Upper lobe of left lung (tissue), 6 donors: ENCODE data around the gene IFITM10. TPM values are rescaled to one million over a fixed set of nuclear protein-coding genes. Genes with fewer than 3 reads are reported as not detected.

Experiments used
- ATAC-seq, 2 donors: fragments of 200-7000 bp; cut with Tn5 transposase; one replicate each; pipeline ENCODE4 v1.9.1; 2022; ENCODE audit warnings: mild to moderate bottlenecking in 2 of 2, moderate library complexity in 2 of 2; ENCODE audit not compliant: low FRiP score in 2 of 2
- DNase-seq, 2 donors: peaks; one replicate each; pipeline ENCODE4 v3.0.0-alpha.2; 2019 to 2020
- H3K27ac ChIP-seq, 4 donors: fragments of 200-600 bp; sonication (generic); one replicate each; pipeline ENCODE4 v1.5.1; 2016 to 2019
- H3K27me3 ChIP-seq, 4 donors: fragments of 200-600 bp; sonication (generic); one replicate each; pipeline ENCODE4 v1.5.1; 2017 to 2019
- H3K36me3 ChIP-seq, 4 donors: fragments of 200-600 bp; sonication (generic); one replicate each; pipeline ENCODE4 v1.5.1; 2016 to 2019
- H3K4me1 ChIP-seq, 4 donors: fragments of 200-600 bp; sonication (generic); one replicate each; pipeline ENCODE4 v1.5.1; 2018 to 2019
- H3K4me3 ChIP-seq, 4 donors: fragments of 200-600 bp; sonication (generic); one replicate each; pipeline ENCODE4 v1.5.1; 2017 to 2019; ENCODE audit warnings: mild to moderate bottlenecking in 2 of 4, moderate library complexity in 1 of 4
- H3K9me3 ChIP-seq, 4 donors: fragments of 200-600 bp; sonication (generic); one replicate each; pipeline ENCODE4 v1.5.1; 2018 to 2019
- EP300 ChIP-seq, 4 donors: sonication (generic); formaldehyde crosslinking; IDR thresholded peaks; one replicate each; pipeline ENCODE4 v1.5.1; 2017; ENCODE audit warnings: antibody characterized with exemption in 4 of 4, control low read depth in 2 of 4
- POLR2A ChIP-seq, 4 donors: fragments of 450-650 bp; IDR thresholded peaks; one replicate each; pipeline ENCODE4 v1.5.1; 2016 to 2017; ENCODE audit warnings: antibody characterized with exemption in 4 of 4, mild to moderate bottlenecking in 2 of 4
- POLR2AphosphoS5 ChIP-seq, 2 donors: sonication (generic); formaldehyde crosslinking; IDR thresholded peaks; one replicate each; pipeline ENCODE4 v1.5.1; 2017; ENCODE audit warnings: antibody characterized with exemption in 2 of 2
- WGBS, 2 donors: methylation state at CpG; one replicate each; pipeline ENCODE4 v1.1.5; 2017 to 2018; 5-methylcytosine and 5-hydroxymethylcytosine counted together
- total RNA-seq, 6 donors: library from RNA; depleted of rRNA in 4 of 6; stranded (reverse); fragments of >200 nt in 4 of 6; gene quantifications; one replicate each; pipeline versions ENCODE4 v1.1.0 to v1.2.1, GENCODE V29; 2016 to 2021
- TF ChIP-seq, protein P1 (sequence below), 6 experiments: fragments of 450-650 bp in 4 of 6; fragments of 200-600 bp in 2 of 6; sonication (generic) in 2 of 6; IDR thresholded peaks; one replicate each; pipeline ENCODE4 v1.5.1; 2016 to 2019; ENCODE audit warnings: antibody characterized with exemption in 6 of 6
- donor health status: DM: no; HTN: no; CAD: no; lungs with moderate emphysema.
- donor health status: DM: no; HTN: yes; CAD: no; lungs with severe emphysema.

Gene IFITM10
- total RNA-seq, 6 donors from 2014 or later, result 8.7 to 28.3 (median 14.2) TPM

DNA sequence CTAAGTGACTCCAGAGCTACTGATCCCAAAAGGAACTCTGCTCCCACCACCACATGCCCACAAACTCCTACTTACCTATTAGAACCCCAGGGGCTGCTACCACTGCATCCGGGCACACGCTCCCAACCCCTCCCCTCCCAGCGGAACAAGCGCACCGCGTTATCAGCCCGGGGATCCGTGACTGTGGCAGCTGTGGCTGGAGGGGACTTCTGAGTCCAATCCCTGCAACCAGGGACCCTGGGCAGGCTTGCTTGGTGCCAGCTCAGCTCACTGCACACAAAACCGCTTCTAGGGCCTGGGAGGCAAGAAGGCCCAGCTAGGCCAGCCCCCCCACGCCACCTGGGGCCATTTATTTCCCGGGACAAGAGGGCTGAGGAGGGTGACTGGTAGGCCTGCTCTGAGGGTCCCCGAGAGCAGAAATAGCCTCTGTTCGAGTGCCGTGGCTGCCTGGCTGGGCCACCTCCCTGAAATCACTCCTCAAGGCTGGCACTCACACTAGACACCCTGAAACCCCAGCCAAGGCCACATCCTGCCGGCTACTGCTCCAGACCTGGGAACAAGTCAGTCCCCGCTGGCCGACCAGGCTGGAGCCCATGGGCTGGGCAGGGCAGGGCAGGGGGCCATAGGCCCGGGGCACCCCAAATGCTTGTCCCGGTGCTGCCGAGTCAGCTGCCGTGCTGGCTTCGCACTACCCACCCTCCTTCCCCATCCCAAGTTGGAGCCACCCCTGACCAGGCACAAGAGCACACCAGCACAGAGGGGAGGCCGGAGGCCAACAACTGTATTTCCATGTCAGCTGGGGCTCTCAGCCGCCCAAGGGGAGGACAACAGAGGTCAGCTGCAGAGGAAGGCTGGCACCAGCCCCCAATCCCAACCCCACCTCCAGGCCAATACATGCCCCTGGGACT lies 1.9 kb upstream of the IFITM10 start:
- Histone ChIP-seq H3K9me3 (no peaks in the 10 kb centered on the region), H3K36me3 (peaks cover 10 to 54% (median 48%) of the 10 kb centered on the region in 4 donors), H3K27ac (peak overlapping the region in 1 of 4 donors; percentile 26), H3K27me3 (peaks cover 0 to 17% (median 3%) of the 10 kb centered on the region in 4 donors), H3K4me1 (peaks cover 27 to 80% (median 34%) of the 10 kb centered on the region in 4 donors), H3K4me3 (no peak overlapping the region)
- WGBS, 2 donors, result 83 to 89% methylated on average over 7 to 24 of the region's 24 CpGs
- peak in 1 of 2 donors; percentile 81 for DNase-seq
- TF ChIP-seq EP300 (IDR thresholded peaks at IDR 0.05), result no peak
- TF ChIP-seq POLR2A (IDR thresholded peaks at IDR 0.05), result no peak
- TF ChIP-seq, protein P1, sequence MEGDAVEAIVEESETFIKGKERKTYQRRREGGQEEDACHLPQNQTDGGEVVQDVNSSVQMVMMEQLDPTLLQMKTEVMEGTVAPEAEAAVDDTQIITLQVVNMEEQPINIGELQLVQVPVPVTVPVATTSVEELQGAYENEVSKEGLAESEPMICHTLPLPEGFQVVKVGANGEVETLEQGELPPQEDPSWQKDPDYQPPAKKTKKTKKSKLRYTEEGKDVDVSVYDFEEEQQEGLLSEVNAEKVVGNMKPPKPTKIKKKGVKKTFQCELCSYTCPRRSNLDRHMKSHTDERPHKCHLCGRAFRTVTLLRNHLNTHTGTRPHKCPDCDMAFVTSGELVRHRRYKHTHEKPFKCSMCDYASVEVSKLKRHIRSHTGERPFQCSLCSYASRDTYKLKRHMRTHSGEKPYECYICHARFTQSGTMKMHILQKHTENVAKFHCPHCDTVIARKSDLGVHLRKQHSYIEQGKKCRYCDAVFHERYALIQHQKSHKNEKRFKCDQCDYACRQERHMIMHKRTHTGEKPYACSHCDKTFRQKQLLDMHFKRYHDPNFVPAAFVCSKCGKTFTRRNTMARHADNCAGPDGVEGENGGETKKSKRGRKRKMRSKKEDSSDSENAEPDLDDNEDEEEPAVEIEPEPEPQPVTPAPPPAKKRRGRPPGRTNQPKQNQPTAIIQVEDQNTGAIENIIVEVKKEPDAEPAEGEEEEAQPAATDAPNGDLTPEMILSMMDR (IDR thresholded peaks at IDR 0.05), result no peak
- TF ChIP-seq POLR2AphosphoS5 (IDR thresholded peaks at IDR 0.05), result no peak
- ATAC-seq, result no peak

DNA sequence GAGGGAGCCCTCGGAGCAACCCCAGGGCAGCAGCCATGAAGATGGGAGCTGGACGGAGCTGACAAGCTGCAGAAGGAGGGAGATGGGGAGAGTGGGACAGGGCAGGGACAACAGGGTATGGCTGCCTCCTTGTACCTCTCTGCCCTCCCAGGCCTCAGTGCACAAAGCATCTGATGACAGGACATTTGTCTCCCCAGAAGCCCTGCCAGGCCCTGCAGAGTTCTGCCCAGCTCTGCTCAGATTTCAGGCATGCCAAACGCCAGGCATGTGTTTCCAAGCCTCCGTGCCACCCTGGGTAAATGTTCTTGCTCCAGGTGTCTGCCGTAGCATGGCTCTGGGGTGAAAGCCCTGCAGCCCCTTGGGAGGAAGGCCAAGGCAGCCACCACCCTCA lies 1.1 kb upstream of the IFITM10 start:
- H3K4me3 ChIP-seq, result no peak overlapping the region
- peaks cover 8 to 47% (median 40%) of the 10 kb centered on the region in 4 donors for H3K36me3 ChIP-seq
- DNase-seq (no peak), ATAC-seq (no peak)
- no peak for TF ChIP-seq EP300 (IDR thresholded peaks at IDR 0.05)
- TF ChIP-seq, protein P1 (IDR thresholded peaks at IDR 0.05), result no peak
- no peak for TF ChIP-seq POLR2AphosphoS5 (IDR thresholded peaks at IDR 0.05)
- no peak for TF ChIP-seq POLR2A (IDR thresholded peaks at IDR 0.05)
- H3K9me3 ChIP-seq, result no peaks in the 10 kb centered on the region
- peak overlapping the region in 2 of 4 donors; percentile 14 to 41 for H3K27ac ChIP-seq
- peaks cover 23 to 78% (median 27%) of the 10 kb centered on the region in 4 donors for H3K4me1 ChIP-seq
- WGBS, 2 donors, result 87 to 92% methylated on average over 2 to 5 of the region's 5 CpGs
- peaks cover 0 to 17% (median 3%) of the 10 kb centered on the region in 4 donors for H3K27me3 ChIP-seq

- H3K9me3 ChIP-seq, result no peaks in the 10 kb centered on the region
- H3K27me3 ChIP-seq, result peaks cover 0 to 17% (median 3%) of the 10 kb centered on the region in 4 donors
- no peak overlapping the region for H3K4me3 ChIP-seq
- H3K4me1 ChIP-seq, result peaks cover 18 to 73% (median 22%) of the 10 kb centered on the region in 4 donors
- ATAC-seq, result peak in 1 of 2 donors; percentile 1
- TF ChIP-seq, protein P1 (IDR thresholded peaks at IDR 0.05), result no peak
- TF ChIP-seq POLR2AphosphoS5 (IDR thresholded peaks at IDR 0.05) (no peak), POLR2A (IDR thresholded peaks at IDR 0.05) (peak in 1 of 4 donors; percentile 25), EP300 (IDR thresholded peaks at IDR 0.05) (no peak)
- H3K27ac ChIP-seq, result peak overlapping the region in 2 of 4 donors; percentile 14 to 41
- 54% methylated on average over 6 to 12 of the region's 14 CpGs for whole genome bisulfite sequencing, 2 donors
- peaks cover 8 to 41% (median 35%) of the 10 kb centered on the region in 4 donors for H3K36me3 ChIP-seq
- peak in 1 of 2 donors; percentile 72 for DNase-seq
Observed at GRCh38 chr11:1750840-1751530, 590 bp upstream of the IFITM10 start.

GRCh38 chr11:1749395-1750351 lies 722 bp downstream of the IFITM10 start:
- DNase-seq (peak in 1 of 2 donors; percentile 18), ATAC-seq (no peak)
- H3K4me1 ChIP-seq, result peaks cover 12 to 60% (median 18%) of the 10 kb centered on the region in 4 donors
- peaks cover 8 to 28% (median 26%) of the 10 kb centered on the region in 4 donors for H3K36me3 ChIP-seq
- WGBS, 2 donors, result 32 to 39% methylated on average over 20 to 22 of the region's 25 CpGs
- TF ChIP-seq POLR2AphosphoS5 (IDR thresholded peaks at IDR 0.05) (no peak), POLR2A (IDR thresholded peaks at IDR 0.05) (no peak), EP300 (IDR thresholded peaks at IDR 0.05) (no peak)
- TF ChIP-seq, protein P1 (IDR thresholded peaks at IDR 0.05), result no peak
- peak overlapping the region in 3 of 4 donors; percentile 25 to 34 (median 30) for H3K4me3 ChIP-seq
- H3K27me3 ChIP-seq, result peaks cover 0 to 17% (median 3%) of the 10 kb centered on the region in 4 donors
- peak overlapping the region in 1 of 4 donors; percentile 46 for H3K27ac ChIP-seq
- H3K9me3 ChIP-seq, result no peaks in the 10 kb centered on the region
